Anterior cingulate cortex (tissue), 58 donors: ENCODE results near the gene BAX.

Experiments
- DNase-seq, 58 donors: peaks; one replicate each; lab custom pipeline; 2025; lab: John Stamatoyannopoulos, UW

Gene BAX

GRCh38 chr19:49004964-49005614 is 50.4 kb downstream of the BAX start:
- DNase-seq: no peak

- no peak for DNase-seq
These were observed 52.2 kb downstream of the BAX start for GRCh38 chr19:49006905-49007304.

- DNase-seq: no peak
These were observed 55.2 kb downstream of the BAX start for GRCh38 chr19:49009828-49010227.

GRCh38 chr19:49010453-49010852 is 55.8 kb downstream of the BAX start:
- DNase-seq: no peak

GRCh38 chr19:49011194-49011593 is 56.5 kb downstream of the BAX start:
- DNase-seq: no peak
